HepG2 (cell line): Measurements from ENCODE around the gene CLEC16A. TPM values are rescaled to one million over a fixed set of nuclear protein-coding genes. Genes with fewer than 3 reads are reported as not detected.

ENCODE experiments used
- BCL3 ChIP-seq: sonication (generic); formaldehyde crosslinking; IDR thresholded peaks from 2 replicates; pipeline ENCODE4 v1.5.1; 2020; ENCODE audit warnings: mild to moderate bottlenecking, missing genetic modification reagents, moderate library complexity
- CREM ChIP-seq, 2 experiments: sonication (generic) in 1 of 2; formaldehyde crosslinking in 1 of 2; IDR thresholded peaks; 2 replicates each; pipeline versions ENCODE4 v1.4.0 to v1.6.1; 2016 to 2020; ENCODE audit warnings: antibody characterized with exemption in 1 of 2, mild to moderate bottlenecking in 1 of 2, missing genetic modification reagents in 1 of 2
- ETV5 ChIP-seq: IDR thresholded peaks from 2 replicates; pipeline ENCODE4 v1.6.1; 2018; ENCODE audit warnings: missing biosample characterization, missing genetic modification reagents, inconsistent platforms, borderline replicate concordance
- GABPA ChIP-seq, 2 experiments: IDR thresholded peaks; 2 replicates each; pipeline ENCODE4 v1.6.1; 2011 to 2016; ENCODE audit warnings: low read depth in 2 of 2, low read length in 1 of 2, missing biosample characterization in 1 of 2, missing genetic modification characterization in 1 of 2
- GATAD2A ChIP-seq: IDR thresholded peaks from 2 replicates; pipeline ENCODE4 v1.6.1; 2016
- HMG20B ChIP-seq: conservative IDR thresholded peaks from 2 replicates; pipeline ENCODE4 v1.6.1; 2016; ENCODE audit warnings: missing genetic modification reagents, missing compliant biosample characterization
- KLF16 ChIP-seq, 2 experiments: sonication (generic) in 1 of 2; formaldehyde crosslinking in 1 of 2; IDR thresholded peaks; 2 replicates each; pipeline versions ENCODE4 v1.6.1 to v1.8.0; 2016 to 2023; ENCODE audit warnings: missing genetic modification reagents in 2 of 2, missing compliant biosample characterization in 1 of 2
- KMT2B ChIP-seq: IDR thresholded peaks from 2 replicates; pipeline ENCODE4 v1.6.1; 2016; ENCODE audit warnings: missing genetic modification reagents, missing compliant biosample characterization
- MAX ChIP-seq: IDR thresholded peaks from 2 replicates; pipeline ENCODE4 v1.6.1; 2012; ENCODE audit warnings: inconsistent platforms
- NFKBIZ ChIP-seq: IDR thresholded peaks from 2 replicates; pipeline ENCODE4 v1.6.1; 2018; ENCODE audit warnings: missing genetic modification reagents, missing compliant biosample characterization
- NRL ChIP-seq: sonication (generic); formaldehyde crosslinking; IDR thresholded peaks from 2 replicates; pipeline ENCODE4 v1.5.0; 2020; ENCODE audit warnings: missing genetic modification reagents, mild to moderate bottlenecking, moderate library complexity, borderline replicate concordance
- PTBP1 ChIP-seq: fragments of 200-400 bp; formaldehyde crosslinking; IDR thresholded peaks from 2 replicates; pipeline ENCODE4 v1.6.1; 2018; ENCODE audit warnings: low read length, low read depth; ENCODE audit not compliant: poor library complexity, severe bottlenecking
- REST ChIP-seq, 2 experiments: IDR thresholded peaks; 2 replicates each; pipeline ENCODE4 v1.6.1; 2011 to 2012; ENCODE audit warnings: low read length in 2 of 2, borderline replicate concordance in 1 of 2, low read depth in 1 of 2, mild to moderate bottlenecking in 1 of 2, moderate library complexity in 1 of 2
- SAP130 ChIP-seq: IDR thresholded peaks from 2 replicates; pipeline ENCODE4 v1.6.1; 2016; ENCODE audit warnings: low read depth
- ZC3H4 ChIP-seq: sonication (generic); formaldehyde crosslinking; IDR thresholded peaks from 2 replicates; pipeline ENCODE4 v1.4.0; 2020; ENCODE audit warnings: missing genetic modification reagents, borderline replicate concordance
- ZFP1 ChIP-seq: IDR thresholded peaks from 2 replicates; pipeline ENCODE4 v1.6.1; 2016
- ZMYM2 ChIP-seq: sonication (generic); formaldehyde crosslinking; IDR thresholded peaks from 2 replicates; pipeline ENCODE4 v1.8.0; 2022; ENCODE audit warnings: mild to moderate bottlenecking, missing genetic modification reagents
- ZNF30 ChIP-seq: sonication (generic); formaldehyde crosslinking; IDR thresholded peaks from 2 replicates; pipeline ENCODE4 v1.5.0; 2020; ENCODE audit warnings: mild to moderate bottlenecking, missing genetic modification reagents
- ZNF33B ChIP-seq: sonication (generic); formaldehyde crosslinking; IDR thresholded peaks from 2 replicates; pipeline ENCODE4 v1.5.1; 2020; ENCODE audit warnings: mild to moderate bottlenecking, missing genetic modification reagents
- ZNF687 ChIP-seq: sonication (generic); formaldehyde crosslinking; IDR thresholded peaks from 2 replicates; pipeline ENCODE4 v1.5.1; 2020; ENCODE audit warnings: mild to moderate bottlenecking, missing genetic modification reagents, moderate library complexity
- polyA plus RNA-seq, 8 experiments: library from polyadenylated mRNA; depleted of rRNA in 3 of 8; stranded (reverse) in 7 of 8; unstranded in 1 of 8; fragments of >200 nt; fragmentation: Illumina TruSeq in 4 of 8; extraction: Trizol in 4 of 8; gene quantifications; 2 replicates each; pipeline versions ENCODE4 v1.2.1 to v1.2.3, GENCODE V29; 2011 to 2016; ENCODE audit warnings: low read depth in 4 of 8, missing spikeins in 1 of 8, mixed read lengths in 1 of 8; ENCODE audit not compliant: insufficient read depth in 1 of 8
- total RNA-seq, 5 experiments: library from RNA; depleted of rRNA; stranded (reverse); fragments of >200 nt; fragmentation: Illumina TruSeq; extraction: Trizol; gene quantifications; 2 replicates each; pipeline ENCODE4 v1.2.3, GENCODE V29; 2016; ENCODE audit warnings: low read depth in 1 of 5

CLEC16A gene
- total and polyA plus RNA-seq, 2 of the 13 experiments (the other 11 are each of a cell fraction or from before 2014, with no cell fraction given): 8.5 to 10.3 TPM

GRCh38 chr16:11024333-11025053, 80.1 kb downstream of the CLEC16A start (continued):
- no peak for TF ChIP-seq REST (IDR thresholded peaks at IDR 0.05; ENCODE audit: borderline replicate concordance in 1 of 2, low read depth in 1 of 2, low read length in 2 of 2)
- TF ChIP-seq ZNF687 (CRISPR knock-in tag): no peak
- no peak for TF ChIP-seq BCL3 (CRISPR knock-in tag)
- no peak for TF ChIP-seq NFKBIZ (CRISPR knock-in tag)
- no peak for TF ChIP-seq KLF16 (CRISPR knock-in tag; IDR thresholded peaks at IDR 0.05)
- TF ChIP-seq ZC3H4 (CRISPR knock-in tag): no peak
- no peak for TF ChIP-seq ZFP1 (CRISPR knock-in tag)
- no peak for TF ChIP-seq PTBP1
- TF ChIP-seq ZNF33B (CRISPR knock-in tag): no peak
- no peak for TF ChIP-seq NRL (CRISPR knock-in tag)
- TF ChIP-seq CREM (IDR thresholded peaks at IDR 0.05): peak; percentile 55; the same call in 1 of the 2 replicates
- TF ChIP-seq CREM (CRISPR knock-in tag; IDR thresholded peaks at IDR 0.05): no peak
- no peak for TF ChIP-seq GABPA (IDR thresholded peaks at IDR 0.05; ENCODE audit: low read depth, low read length)
- TF ChIP-seq GABPA (CRISPR knock-in tag; IDR thresholded peaks at IDR 0.05; ENCODE audit: low read depth): no peak
- no peak for TF ChIP-seq KMT2B (CRISPR knock-in tag)
- no peak; the same call in 1 of the 2 replicates for TF ChIP-seq ETV5 (CRISPR knock-in tag)
- TF ChIP-seq GATAD2A (CRISPR knock-in tag): 0 out of 2 replicates have a peak, but pooled peaks have one; percentile 28
- TF ChIP-seq ZNF30 (CRISPR knock-in tag): no peak
- TF ChIP-seq SAP130: 0 out of 2 replicates have a peak, but pooled peaks have one; percentile 46
- no peak for TF ChIP-seq ZMYM2 (CRISPR knock-in tag)
- TF ChIP-seq HMG20B (CRISPR knock-in tag): no peak
- TF ChIP-seq MAX: no peak
